GM13977 (cell line): Measurements from ENCODE around the gene VN1R5.
"Not testable (repeated sequence)": the region's sequence is repeated elsewhere in the genome, so short reads cannot be mapped to it uniquely, and the experiment has no call there.

Experiments used
- DNase-seq: peaks from one replicate; pipeline ENCODE4 v3.0.0; 2012; ENCODE audit warnings: low spot score
- CTCF ChIP-seq: IDR thresholded peaks from 2 replicates; pipeline ENCODE4 v1.5.1; 2012; ENCODE audit warnings: mild to moderate bottlenecking, control low read depth; ENCODE audit not compliant: insufficient read depth; ENCODE audit errors: extremely low read depth, missing control alignments
- in situ Hi-C: fragments of 300-500 bp; cut with MboI; formaldehyde crosslinking; loops from one replicate; pipeline ENCODE4 v1.12.0; 2022; ENCODE audit warnings: low sequenced_read_pairs, low pct_unique_long_range_greater_than_20kb, mixed read lengths, inconsistent platforms; ENCODE audit not compliant: unreplicated experiment

The VN1R5 gene

DNA sequence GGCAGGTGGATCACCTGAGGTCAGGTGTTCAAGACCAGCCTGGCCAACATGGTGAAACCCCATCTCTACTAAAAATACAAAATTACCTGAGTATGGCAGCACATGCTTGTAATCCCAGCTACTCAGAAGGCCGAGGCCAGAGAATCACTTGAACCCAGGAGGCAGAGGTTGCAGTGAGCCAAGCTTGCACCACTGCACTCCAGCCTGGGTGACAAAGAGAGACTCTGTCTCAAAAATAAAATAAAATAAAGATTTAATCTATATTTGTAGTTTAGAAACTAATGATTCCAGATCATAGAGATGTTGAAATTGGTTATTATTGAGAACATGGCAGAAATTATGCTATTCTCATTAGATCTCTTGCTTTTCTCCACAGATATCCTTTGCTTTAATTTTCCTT lies at the start of gene VN1R5:
Gene VN1R5, plus strand, starts transcription at position 301 of the 400 bp plus-strand sequence.
- in situ Hi-C loops, DNase-seq: not testable (repeated sequence)

DNA sequence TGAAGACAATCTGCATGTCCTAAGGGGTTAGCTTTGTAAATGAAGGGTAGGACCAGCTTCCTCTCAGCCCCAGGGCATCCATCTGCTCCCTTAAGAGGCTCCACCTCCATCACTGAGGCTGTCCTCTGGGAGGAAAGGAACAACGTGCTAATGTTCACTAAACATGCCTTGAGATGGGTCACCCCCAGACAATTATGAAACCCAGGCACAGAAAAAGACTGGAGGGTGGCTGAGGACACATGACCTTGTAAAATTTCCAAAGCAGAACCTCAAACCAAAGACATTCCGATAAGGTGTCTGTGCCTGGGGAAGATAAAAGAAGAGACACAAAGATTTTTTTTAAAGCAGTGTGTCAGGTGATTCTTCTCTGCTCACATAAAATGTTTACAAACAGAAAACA lies 46.5 kb upstream of the VN1R5 start:
- in situ Hi-C loops = no loop called here
- no peak for TF ChIP-seq CTCF
- no peak for DNase-seq

GRCh38 chr1:247210062-247210375 lies 45.9 kb upstream of the VN1R5 start:
- in situ Hi-C loops = no loop called here
- TF ChIP-seq CTCF = no peak
- DNase-seq = no peak

DNA sequence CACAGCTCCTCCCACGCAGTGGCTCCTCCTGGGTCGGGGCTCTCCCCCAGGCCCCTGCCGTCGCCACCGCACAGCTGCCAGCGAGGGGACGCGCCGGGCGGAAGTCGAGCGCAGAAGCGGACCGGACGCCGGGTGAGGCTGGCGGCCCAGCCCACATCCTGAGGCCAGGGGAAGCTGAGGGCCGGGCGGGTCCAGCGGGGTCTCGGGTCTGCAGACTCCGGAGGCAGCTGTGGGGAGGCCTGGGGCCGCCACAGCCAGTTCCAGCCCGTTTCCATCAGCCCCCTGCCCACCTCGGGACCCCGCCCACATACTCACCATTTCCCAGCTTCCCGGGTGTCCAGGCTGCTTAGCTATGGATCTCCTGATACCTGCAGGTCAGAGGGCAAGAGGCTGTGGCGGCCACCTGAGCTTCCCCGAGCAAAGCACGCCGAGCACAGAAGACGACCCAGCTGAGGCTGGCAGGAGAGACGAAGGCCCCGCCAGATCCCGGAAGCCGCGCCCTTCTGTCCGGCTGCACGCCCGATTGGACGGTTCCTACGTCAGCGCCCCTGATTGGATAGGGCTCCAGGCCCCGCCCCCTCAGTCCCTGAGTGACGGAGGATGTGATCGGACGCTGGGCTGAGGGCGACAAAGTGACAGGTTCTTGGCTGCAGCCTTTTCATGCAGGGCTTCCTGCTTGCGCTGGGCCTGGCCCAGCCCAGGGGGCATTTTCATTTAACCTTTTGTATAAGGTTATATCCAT lies 45.3 kb upstream of the VN1R5 start:
- peak; percentile 95 for DNase-seq
- no peak for TF ChIP-seq CTCF
- in situ Hi-C loops = no loop called here

DNA sequence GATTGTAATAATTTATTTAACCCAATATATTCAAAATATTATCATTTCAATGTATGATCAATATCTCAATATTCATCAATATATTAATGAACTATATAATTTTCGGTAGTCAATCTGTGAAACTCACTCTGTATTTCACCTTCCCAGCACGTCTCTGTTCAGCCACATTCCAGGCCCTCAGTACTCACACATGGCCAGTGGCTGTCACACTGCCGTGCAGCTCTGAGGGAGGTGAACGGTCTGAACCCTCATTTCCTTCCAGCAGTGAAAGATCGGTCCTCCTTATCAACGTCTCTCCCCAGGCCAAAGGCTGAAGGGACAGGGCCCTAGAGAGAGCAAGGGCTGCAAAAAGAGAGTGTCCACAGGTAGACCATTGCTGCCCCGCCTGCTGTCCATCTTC lies 44.5 kb upstream of the VN1R5 start:
- no peak for TF ChIP-seq CTCF
- no peak for DNase-seq
- in situ Hi-C loops = no loop called here

GRCh38 chr1:247212012-247212411 lies 43.9 kb upstream of the VN1R5 start:
- DNase-seq = peak; percentile 73
- in situ Hi-C loops = no loop called here
- no peak for TF ChIP-seq CTCF

GRCh38 chr1:247212627-247213617 lies 43.0 kb upstream of the VN1R5 start:
- in situ Hi-C loops = no loop called here
- no peak for TF ChIP-seq CTCF
- DNase-seq = no peak
